ENCODE measurements around the gene SRBD1.

The SRBD1 gene

GRCh38 chr2:45643543-45644542, 32.8 kb upstream of the SRBD1 start:
- Histone ChIP-seq H3K79me2 (ENCODE audit: insufficient read depth, low read length) (no peaks in the 10 kb centered on the region), H3K9me3 (ENCODE audit: insufficient read depth, low read length, severe bottlenecking) (no peaks in the 10 kb centered on the region), H3K36me3 (ENCODE audit: insufficient read depth, low read length) (no peaks in the 10 kb centered on the region), H3K27me3 (ENCODE audit: insufficient read depth, low read length, poor library complexity) (peaks cover 8% of the 10 kb centered on the region), H4K20me1 (ENCODE audit: insufficient read depth, low read length) (no peaks in the 10 kb centered on the region), H3K4me2 (ENCODE audit: insufficient read depth, low read length) (peak overlapping the region; percentile 68), H3K9ac (ENCODE audit: low read depth, low read length) (peak overlapping the region; percentile 52), H3K4me3 (ENCODE audit: low read depth in 1 of 2, low read length in 2 of 2) (peak overlapping the region; percentile 3 to 45; a peak in 2 of 4 replicates), H3K27ac (ENCODE audit: low read length) (no peak overlapping the region), H2AFZ (ENCODE audit: low read depth, low read length) (peak overlapping the region; percentile 47), H3K4me1 (ENCODE audit: insufficient read depth, low read length) (peaks cover 14% of the 10 kb centered on the region)
- ATAC-seq (ENCODE audit: insufficient read depth, low read depth) (peak; percentile 99), DNase-seq (peak; percentile 72)
- TF ChIP-seq EZH2 (IDR thresholded peaks at IDR 0.05; ENCODE audit: borderline replicate concordance, low read depth, low read length, severe bottlenecking) (peak; percentile 63), CTCF (IDR thresholded peaks at IDR 0.05; ENCODE audit: borderline replicate concordance, extremely low read depth, low read length, poor library complexity, severe bottlenecking) (peak; percentile 99)

- H3K9ac ChIP-seq (ENCODE audit: low read depth, low read length): peak overlapping the region; percentile 52
Measured at GRCh38 chr2:45643095-45643494, 32.0 kb upstream of the SRBD1 start.

GRCh38 chr2:45640576-45640975, 29.5 kb upstream of the SRBD1 start:
- H3K9ac ChIP-seq (ENCODE audit: low read depth, low read length): no peak overlapping the region
- no peak overlapping the region for H3K4me3 ChIP-seq (ENCODE audit: low read depth in 1 of 2, low read length in 2 of 2)
- DNase-seq: no peak
- H3K27me3 ChIP-seq (ENCODE audit: insufficient read depth, low read length, poor library complexity): peaks cover 8% of the 10 kb centered on the region
- H3K4me2 ChIP-seq (ENCODE audit: insufficient read depth, low read length): no peak overlapping the region
- no peaks in the 10 kb centered on the region for H4K20me1 ChIP-seq (ENCODE audit: insufficient read depth, low read length)
- H3K27ac ChIP-seq (ENCODE audit: low read length): no peak overlapping the region
- H3K9me3 ChIP-seq (ENCODE audit: insufficient read depth, low read length, severe bottlenecking): no peaks in the 10 kb centered on the region
- H3K4me1 ChIP-seq (ENCODE audit: insufficient read depth, low read length): peaks cover 14% of the 10 kb centered on the region
- TF ChIP-seq EZH2 (IDR thresholded peaks at IDR 0.05; ENCODE audit: borderline replicate concordance, low read depth, low read length, severe bottlenecking): no peak
- no peak for TF ChIP-seq CTCF (IDR thresholded peaks at IDR 0.05; ENCODE audit: borderline replicate concordance, extremely low read depth, low read length, poor library complexity, severe bottlenecking)
- no peak for ATAC-seq (ENCODE audit: insufficient read depth, low read depth)
- H3K79me2 ChIP-seq (ENCODE audit: insufficient read depth, low read length): no peaks in the 10 kb centered on the region
- no peak overlapping the region for H2AFZ ChIP-seq (ENCODE audit: low read depth, low read length)
- H3K36me3 ChIP-seq (ENCODE audit: insufficient read depth, low read length): no peaks in the 10 kb centered on the region

More at GRCh38 chr2:45643095-45643494, 32.0 kb upstream of the SRBD1 start:
- no peaks in the 10 kb centered on the region for H4K20me1 ChIP-seq (ENCODE audit: insufficient read depth, low read length)
- H3K4me2 ChIP-seq (ENCODE audit: insufficient read depth, low read length): peak overlapping the region; percentile 68
- ATAC-seq (ENCODE audit: insufficient read depth, low read depth) (peak; percentile 28; the same call in 2 of the 3 replicates), DNase-seq (no peak)
- no peaks in the 10 kb centered on the region for H3K79me2 ChIP-seq (ENCODE audit: insufficient read depth, low read length)
- no peaks in the 10 kb centered on the region for H3K9me3 ChIP-seq (ENCODE audit: insufficient read depth, low read length, severe bottlenecking)
- peaks cover 14% of the 10 kb centered on the region for H3K4me1 ChIP-seq (ENCODE audit: insufficient read depth, low read length)
- peaks cover 8% of the 10 kb centered on the region for H3K27me3 ChIP-seq (ENCODE audit: insufficient read depth, low read length, poor library complexity)
- H3K36me3 ChIP-seq (ENCODE audit: insufficient read depth, low read length): no peaks in the 10 kb centered on the region
- peak overlapping the region; percentile 47 for H2AFZ ChIP-seq (ENCODE audit: low read depth, low read length)
- H3K27ac ChIP-seq (ENCODE audit: low read length): no peak overlapping the region
- no peak for TF ChIP-seq EZH2 (IDR thresholded peaks at IDR 0.05; ENCODE audit: borderline replicate concordance, low read depth, low read length, severe bottlenecking)
- TF ChIP-seq CTCF (IDR thresholded peaks at IDR 0.05; ENCODE audit: borderline replicate concordance, extremely low read depth, low read length, poor library complexity, severe bottlenecking): no peak
- H3K4me3 ChIP-seq (ENCODE audit: low read depth in 1 of 2, low read length in 2 of 2): peak overlapping the region; percentile 3 to 45; a peak in 2 of 4 replicates
